ENCODE results near the gene CDC5L. TPM values are rescaled to one million over a fixed set of nuclear protein-coding genes. Genes with fewer than 3 reads are reported as not detected.

CDC5L gene
- polyA plus RNA-seq, 1 donor (not counting 4 experiments of a cell fraction or from before 2014, with no cell fraction given) = 16.6 TPM

DNA sequence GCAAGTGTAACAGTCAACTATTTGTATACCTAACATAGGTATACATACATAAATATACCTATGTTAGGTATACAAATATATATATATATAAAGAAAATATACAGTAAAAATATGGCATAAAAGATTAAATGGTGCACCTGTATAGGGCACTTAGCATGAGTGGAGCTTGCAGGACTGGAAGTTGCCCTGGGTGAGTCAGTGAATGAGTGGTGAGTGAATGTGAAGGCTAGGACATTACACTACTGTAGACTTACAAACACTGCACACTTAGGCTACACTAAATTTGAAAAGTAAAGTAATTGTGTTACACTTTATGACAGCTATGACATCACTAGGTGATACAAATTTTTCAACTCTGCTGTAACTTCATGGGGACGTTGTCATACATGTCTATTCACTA is 65.6 kb downstream of the CDC5L start:
- dilution Hi-C loops (cut with MboI; ENCODE audit: extremely low pct_ligation_motif_present, low sequenced_read_pairs) = no loop called here
- TF ChIP-seq EZH2 (IDR thresholded peaks at IDR 0.05; ENCODE audit: low read length) (no peak), CTCF (optimal IDR thresholded peaks at IDR 0.05 in 1 of 3, IDR thresholded peaks at IDR 0.05 in 1 of 3, conservative IDR thresholded peaks at IDR 0.05 in 1 of 3; ENCODE audit: extremely low read depth in 1 of 3, insufficient read depth in 2 of 3, low read length in 3 of 3) (no peak)
- Histone ChIP-seq H3K36me3 (ENCODE audit: control insufficient read depth in 2 of 2, extremely low read depth in 1 of 2, insufficient read depth in 2 of 2, low read length in 2 of 2) (peaks cover 0 to 10% of the 10 kb centered on the region in 2 experiments), H3K4me2 (ENCODE audit: control insufficient read depth, extremely low read depth, insufficient read depth, low read depth, low read length) (no peak overlapping the region), H3K9me3 (ENCODE audit: control insufficient read depth, low read depth, low read length) (no peaks in the 10 kb centered on the region), H3K4me1 (ENCODE audit: control insufficient read depth, extremely low read depth, insufficient read depth, low read length) (peaks cover 29% of the 10 kb centered on the region), H4K20me1 (ENCODE audit: control insufficient read depth, extremely low read depth, insufficient read depth, low read length) (no peaks in the 10 kb centered on the region), H2AFZ (ENCODE audit: control insufficient read depth, low read length) (no peak overlapping the region), H3K27ac (ENCODE audit: control insufficient read depth, insufficient read depth, low read length) (peak overlapping the region; percentile 90), H3K9ac (ENCODE audit: control insufficient read depth, extremely low read depth, insufficient read depth, low read length) (no peak overlapping the region), H3K4me3 (ENCODE audit: control insufficient read depth in 2 of 3, extremely low read depth in 1 of 3, insufficient read depth in 2 of 3, low read depth in 1 of 3, low read length in 3 of 3) (no peak overlapping the region), H3K27me3 (ENCODE audit: control insufficient read depth, extremely low read depth, insufficient read depth, low read length) (peaks cover 6% of the 10 kb centered on the region), H3K79me2 (ENCODE audit: control insufficient read depth, insufficient read depth, low read length) (no peaks in the 10 kb centered on the region), H3K9me1 (ENCODE audit: control insufficient read depth, extremely low read depth, insufficient read depth, low read length) (no peaks in the 10 kb centered on the region)
- FAIRE-seq = no peak
- no peak for DNase-seq (ENCODE audit: low read depth, low spot score)

DNA sequence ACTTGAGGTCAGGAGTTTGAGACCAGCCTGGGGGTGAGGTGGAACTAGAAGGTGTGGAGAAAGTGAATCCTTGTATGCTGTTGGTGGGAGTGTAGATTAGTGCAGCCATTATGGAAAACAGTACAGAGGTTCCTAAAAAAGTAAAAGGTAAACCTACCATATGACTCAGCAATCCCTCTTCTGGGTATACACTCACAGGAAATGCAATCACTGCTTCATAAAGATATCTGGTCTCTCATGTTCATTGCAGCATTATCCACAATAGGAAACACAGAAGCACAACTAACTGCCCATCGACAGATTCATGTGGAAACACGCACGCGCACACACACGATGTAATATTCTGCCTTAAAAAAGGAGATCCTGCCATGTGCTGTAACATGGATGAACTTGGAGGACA is 66.7 kb downstream of the CDC5L start:
- H3K4me2 ChIP-seq (ENCODE audit: control insufficient read depth, extremely low read depth, insufficient read depth, low read depth, low read length) = no peak overlapping the region
- no peak for TF ChIP-seq EZH2 (IDR thresholded peaks at IDR 0.05; ENCODE audit: low read length)
- peak overlapping the region; percentile 36 for H3K27ac ChIP-seq (ENCODE audit: control insufficient read depth, insufficient read depth, low read length)

More for the DNA sequence above, 66.7 kb downstream of the CDC5L start:
- H3K4me1 ChIP-seq (ENCODE audit: control insufficient read depth, extremely low read depth, insufficient read depth, low read length) = peaks cover 29% of the 10 kb centered on the region
- DNase-seq (ENCODE audit: low read depth, low spot score) (no peak), FAIRE-seq (no peak)
- dilution Hi-C loops (cut with MboI; ENCODE audit: extremely low pct_ligation_motif_present, low sequenced_read_pairs) = no loop called here
- H3K36me3 ChIP-seq (ENCODE audit: control insufficient read depth in 2 of 2, extremely low read depth in 1 of 2, insufficient read depth in 2 of 2, low read length in 2 of 2) = peaks cover 0 to 10% of the 10 kb centered on the region in 2 experiments
- peaks cover 6% of the 10 kb centered on the region for H3K27me3 ChIP-seq (ENCODE audit: control insufficient read depth, extremely low read depth, insufficient read depth, low read length)
- no peaks in the 10 kb centered on the region for H3K9me1 ChIP-seq (ENCODE audit: control insufficient read depth, extremely low read depth, insufficient read depth, low read length)
- H3K9me3 ChIP-seq (ENCODE audit: control insufficient read depth, low read depth, low read length) = no peaks in the 10 kb centered on the region
- H3K4me3 ChIP-seq (ENCODE audit: control insufficient read depth in 2 of 3, extremely low read depth in 1 of 3, insufficient read depth in 2 of 3, low read depth in 1 of 3, low read length in 3 of 3) = no peak overlapping the region
- H2AFZ ChIP-seq (ENCODE audit: control insufficient read depth, low read length) = no peak overlapping the region
- no peaks in the 10 kb centered on the region for H3K79me2 ChIP-seq (ENCODE audit: control insufficient read depth, insufficient read depth, low read length)
- no peak overlapping the region for H3K9ac ChIP-seq (ENCODE audit: control insufficient read depth, extremely low read depth, insufficient read depth, low read length)
- no peaks in the 10 kb centered on the region for H4K20me1 ChIP-seq (ENCODE audit: control insufficient read depth, extremely low read depth, insufficient read depth, low read length)
